Measurements from ENCODE around the gene PEX3.

PEX3 gene

DNA sequence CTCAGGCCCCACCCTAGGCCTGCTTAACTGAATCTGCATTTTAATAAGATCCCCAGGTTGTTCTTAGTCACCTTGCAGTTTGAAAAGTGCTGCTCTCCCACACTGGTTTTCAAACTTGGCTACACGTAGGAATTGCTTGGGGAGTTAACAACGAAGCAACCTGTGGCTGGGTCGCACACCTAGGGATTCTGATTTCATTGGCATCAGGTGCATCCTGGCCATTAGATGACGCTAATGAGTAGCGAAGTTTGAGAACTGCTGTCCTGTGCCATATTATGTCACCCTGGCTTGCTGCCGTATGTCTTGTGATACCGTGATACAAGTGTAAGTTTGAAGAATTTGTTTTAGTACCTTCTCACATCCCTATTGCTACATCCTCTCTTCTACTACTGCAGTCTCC is 89.1 kb downstream of the PEX3 start:
- peak; percentile 36 for DNase-seq

DNA sequence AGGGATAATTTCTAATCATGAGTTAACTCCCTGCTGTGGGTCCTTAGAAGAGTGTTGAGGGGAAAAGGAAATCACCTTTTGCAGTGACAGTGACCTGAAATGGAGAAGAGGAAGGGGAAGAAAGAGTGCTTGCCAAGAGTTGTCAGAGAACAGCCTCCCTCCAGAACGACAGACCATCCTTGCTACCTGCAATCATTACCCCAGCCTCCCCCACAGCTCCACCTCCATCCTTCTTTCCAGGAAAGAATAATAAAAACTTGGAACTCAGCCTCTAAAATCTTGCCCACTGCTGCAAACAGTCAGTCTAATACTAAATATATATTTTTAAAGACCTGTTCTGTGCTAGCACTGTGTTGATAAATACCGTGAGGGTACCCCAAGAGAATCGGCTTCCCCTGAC is 89.6 kb downstream of the PEX3 start:
- no peak for DNase-seq
